IPS-18a (cell line): ENCODE measurements around the gene ESPN.

ENCODE experiments used
- H3K27ac ChIP-seq: one replicate; pipeline ENCODE4 v1.5.1; 2013; ENCODE audit warnings: low read length
- H3K27me3 ChIP-seq: one replicate; pipeline ENCODE4 v1.6.1; 2013; ENCODE audit warnings: mild to moderate bottlenecking, low read length; ENCODE audit not compliant: control insufficient read depth, insufficient read depth
- H3K36me3 ChIP-seq: one replicate; pipeline ENCODE4 v1.6.1; 2013; ENCODE audit warnings: low read depth, low read length; ENCODE audit not compliant: control insufficient read depth
- H3K4me1 ChIP-seq: one replicate; pipeline ENCODE4 v1.6.1; 2013; ENCODE audit warnings: low read depth, low read length; ENCODE audit not compliant: control insufficient read depth
- H3K4me3 ChIP-seq: one replicate; pipeline ENCODE4 v1.5.1; 2013; ENCODE audit warnings: low read length
- H3K9ac ChIP-seq: one replicate; pipeline ENCODE4 v1.6.1; 2013; ENCODE audit warnings: mild to moderate bottlenecking, low read length, moderate library complexity
- H3K9me3 ChIP-seq: one replicate; pipeline ENCODE4 v1.6.1; 2013; ENCODE audit warnings: low read depth, low read length; ENCODE audit not compliant: control insufficient read depth

The ESPN gene

GRCh38 chr1:6424619-6425593, at the start of gene ESPN:
ESPN (plus strand) TSS chr1:6424776; CDS start chr1:6424956, 180 bp downstream.
- H3K9ac ChIP-seq: no peak within 1 kb of the TSS
- H3K4me1 ChIP-seq: peaks cover 5% of the 10 kb centered on the region
- H3K4me3 ChIP-seq: no peak within 1 kb of the TSS
- H3K36me3 ChIP-seq: no peaks in the 10 kb centered on the region
- H3K9me3 ChIP-seq: no peaks in the 10 kb centered on the region
- H3K27ac ChIP-seq: no peak within 1 kb of the TSS
- peaks cover 82% of the 10 kb centered on the region for H3K27me3 ChIP-seq

- H3K4me1 ChIP-seq: no peaks in the 10 kb centered on the region
- no peaks in the 10 kb centered on the region for H3K36me3 ChIP-seq
- H3K9ac ChIP-seq: no peak overlapping the region
- H3K9me3 ChIP-seq: peaks cover 4% of the 10 kb centered on the region
- H3K27me3 ChIP-seq: no peaks in the 10 kb centered on the region
- H3K27ac ChIP-seq: no peak overlapping the region
- H3K4me3 ChIP-seq: no peak overlapping the region
Observed at GRCh38 chr1:6378096-6378746, 46.4 kb upstream of the ESPN start.

GRCh38 chr1:6380037-6380436, 44.5 kb upstream of the ESPN start:
- no peak overlapping the region for H3K4me3 ChIP-seq
- peaks cover 4% of the 10 kb centered on the region for H3K9me3 ChIP-seq
- H3K4me1 ChIP-seq: peaks cover 4% of the 10 kb centered on the region
- H3K27me3 ChIP-seq: no peaks in the 10 kb centered on the region
- no peak overlapping the region for H3K9ac ChIP-seq
- H3K36me3 ChIP-seq: no peaks in the 10 kb centered on the region
- no peak overlapping the region for H3K27ac ChIP-seq

- Histone ChIP-seq H3K27me3 (no peaks in the 10 kb centered on the region), H3K36me3 (no peaks in the 10 kb centered on the region), H3K9me3 (peaks cover 4% of the 10 kb centered on the region), H3K4me3 (no peak overlapping the region), H3K27ac (no peak overlapping the region), H3K4me1 (peaks cover 21% of the 10 kb centered on the region), H3K9ac (no peak overlapping the region)
Observed at GRCh38 chr1:6384135-6384534, 40.4 kb upstream of the ESPN start.

GRCh38 chr1:6384962-6385361, 39.6 kb upstream of the ESPN start:
- H3K9me3 ChIP-seq: peaks cover 1% of the 10 kb centered on the region
- no peaks in the 10 kb centered on the region for H3K36me3 ChIP-seq
- H3K27me3 ChIP-seq: no peaks in the 10 kb centered on the region
- peaks cover 21% of the 10 kb centered on the region for H3K4me1 ChIP-seq
- H3K27ac ChIP-seq: peak overlapping the region; percentile 87
- H3K9ac ChIP-seq: peak overlapping the region; percentile 36
- H3K4me3 ChIP-seq: no peak overlapping the region

GRCh38 chr1:6385488-6386191, 38.9 kb upstream of the ESPN start:
- Histone ChIP-seq H3K9me3 (no peaks in the 10 kb centered on the region), H3K27ac (peak overlapping the region; percentile 87), H3K27me3 (no peaks in the 10 kb centered on the region), H3K36me3 (no peaks in the 10 kb centered on the region), H3K4me1 (peaks cover 21% of the 10 kb centered on the region), H3K9ac (peak overlapping the region; percentile 36), H3K4me3 (peak overlapping the region; percentile 30)

- Histone ChIP-seq H3K9ac (peak overlapping the region; percentile 36), H3K9me3 (no peaks in the 10 kb centered on the region), H3K27me3 (no peaks in the 10 kb centered on the region), H3K4me3 (no peak overlapping the region), H3K36me3 (no peaks in the 10 kb centered on the region), H3K27ac (peak overlapping the region; percentile 87), H3K4me1 (peaks cover 21% of the 10 kb centered on the region)
Observed at GRCh38 chr1:6386371-6386949, 38.1 kb upstream of the ESPN start.

- H3K4me3 ChIP-seq: no peak overlapping the region
- no peak overlapping the region for H3K9ac ChIP-seq
- H3K36me3 ChIP-seq: no peaks in the 10 kb centered on the region
- no peak overlapping the region for H3K27ac ChIP-seq
- H3K27me3 ChIP-seq: no peaks in the 10 kb centered on the region
- H3K9me3 ChIP-seq: no peaks in the 10 kb centered on the region
- H3K4me1 ChIP-seq: peaks cover 28% of the 10 kb centered on the region
Observed at GRCh38 chr1:6389971-6390370, 34.6 kb upstream of the ESPN start.

- H3K27me3 ChIP-seq: no peaks in the 10 kb centered on the region
- H3K36me3 ChIP-seq: no peaks in the 10 kb centered on the region
- no peaks in the 10 kb centered on the region for H3K9me3 ChIP-seq
- no peak overlapping the region for H3K27ac ChIP-seq
- H3K4me3 ChIP-seq: peak overlapping the region; percentile 62
- peaks cover 11% of the 10 kb centered on the region for H3K4me1 ChIP-seq
- peak overlapping the region; percentile 26 for H3K9ac ChIP-seq
Observed at GRCh38 chr1:6391951-6392808, 32.4 kb upstream of the ESPN start.

- Histone ChIP-seq H3K27ac (no peak overlapping the region), H3K4me1 (peaks cover 11% of the 10 kb centered on the region), H3K27me3 (no peaks in the 10 kb centered on the region), H3K9me3 (no peaks in the 10 kb centered on the region), H3K9ac (peak overlapping the region; percentile 26), H3K36me3 (no peaks in the 10 kb centered on the region), H3K4me3 (peak overlapping the region; percentile 62)
Observed at GRCh38 chr1:6392809-6393399, 31.7 kb upstream of the ESPN start.
